OCI-LY3 (cell line): ENCODE measurements around the gene RPL21.

ENCODE experiments used
- H2AFZ ChIP-seq: fragments of 200-600, 300-600 bp; shearing (Covaris generic); 2 replicates; pipeline ENCODE4 v1.6.0; 2014; ENCODE audit warnings: antibody characterized with exemption, low read depth, low read length
- H3K27ac ChIP-seq: fragments of 200-600, 300-600 bp; sonication (generic); 2 replicates; pipeline ENCODE4 v1.5.1; 2014; ENCODE audit warnings: mild to moderate bottlenecking, low read length, moderate library complexity, mixed read lengths
- H3K27me3 ChIP-seq: fragments of 200-600, 300-600 bp; sonication (generic); 2 replicates; pipeline ENCODE4 v1.6.1; 2014; ENCODE audit warnings: low read depth, low read length, mixed read lengths
- H3K36me3 ChIP-seq: fragments of 200-600, 300-600 bp; sonication (generic); replicated peaks from 2 replicates; pipeline ENCODE3; 2014; ENCODE audit warnings: low read depth, low read length, mixed read lengths
- H3K4me1 ChIP-seq: fragments of 300-600, 200-600 bp; sonication (generic); 2 replicates; pipeline ENCODE4 v1.6.1; 2014; ENCODE audit warnings: low read length, mixed read lengths
- H3K4me2 ChIP-seq: fragments of 200-600, 300-600 bp; sonication (generic); 2 replicates; pipeline ENCODE4 v1.6.1; 2014; ENCODE audit warnings: low read length, mixed read lengths
- H3K4me3 ChIP-seq: fragments of 300-600, 200-600 bp; sonication (generic); 2 replicates; pipeline ENCODE4 v1.5.1; 2014; ENCODE audit warnings: antibody characterized with exemption, mild to moderate bottlenecking, low read length, moderate library complexity
- H3K79me2 ChIP-seq: fragments of 300-600, 200-600 bp; shearing (Covaris generic); 2 replicates; pipeline ENCODE4 v1.6.1; 2014; ENCODE audit warnings: mild to moderate bottlenecking, low read length, mixed read lengths
- H3K9ac ChIP-seq: fragments of 300-600, 200-600 bp; shearing (Covaris generic); 2 replicates; pipeline ENCODE4 v1.6.0; 2014; ENCODE audit warnings: mild to moderate bottlenecking, low read length, moderate library complexity
- H3K9me3 ChIP-seq: fragments of 200-600, 300-600 bp; shearing (Covaris generic); 2 replicates; pipeline ENCODE4 v1.6.1; 2014; ENCODE audit warnings: low read length, mixed read lengths; ENCODE audit not compliant: insufficient read depth
- H4K20me1 ChIP-seq: fragments of 200-600, 300-600 bp; sonication (generic); 2 replicates; pipeline ENCODE4 v1.6.1; 2016; ENCODE audit warnings: low read length, mixed read lengths; ENCODE audit not compliant: insufficient read depth
- EZH2phosphoT487 ChIP-seq: fragments of 200-600 bp; shearing (Covaris generic); IDR thresholded peaks from 2 replicates; pipeline ENCODE4 v1.6.1; 2018; ENCODE audit warnings: antibody characterized with exemption, mixed run types, low read depth
- TF ChIP-seq, protein P1 (sequence below): fragments of 200-600, 300-600 bp; sonication (generic); IDR thresholded peaks from 2 replicates; pipeline ENCODE4 v1.5.1; 2014; ENCODE audit warnings: antibody characterized with exemption, low read length, low read depth

The RPL21 gene

DNA sequence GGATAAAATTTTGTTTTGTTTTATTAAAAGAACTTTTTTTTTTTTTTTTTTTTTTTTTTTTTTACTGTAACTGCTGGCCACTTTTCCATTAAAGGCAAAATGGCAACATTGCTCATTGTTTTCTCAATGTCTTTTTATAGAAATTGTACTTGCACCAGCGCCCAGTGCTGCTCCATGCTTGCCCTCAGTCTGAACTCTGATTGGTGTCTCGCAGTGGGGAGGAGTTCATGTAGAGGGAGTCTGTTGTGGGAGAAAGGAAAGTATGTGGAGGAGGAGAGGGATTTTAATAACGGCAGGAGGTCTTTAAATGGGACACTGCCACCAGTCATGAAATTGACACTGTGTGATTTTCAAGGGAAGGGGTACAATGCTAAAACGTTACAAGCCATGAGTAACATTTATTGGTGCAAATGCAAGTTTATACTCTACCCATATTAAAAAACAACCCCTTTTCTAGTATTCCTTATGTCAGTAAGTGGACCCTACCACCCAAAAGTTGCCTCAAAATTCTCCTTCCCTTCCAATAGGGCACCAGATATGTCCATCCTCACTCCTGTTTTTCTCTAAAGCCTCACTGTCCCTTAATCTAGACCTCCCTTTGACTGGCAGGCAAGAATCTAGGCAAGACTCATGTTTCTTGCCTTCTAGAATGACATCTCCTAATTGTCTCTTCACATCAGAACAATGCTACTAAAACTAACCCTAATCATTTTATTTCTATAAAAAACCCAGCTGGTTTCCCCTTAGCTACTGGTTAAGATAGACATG, 22.5 kb downstream of the RPL21 start:
- Histone ChIP-seq H2AFZ (no peak overlapping the region), H3K4me1 (peaks cover 3% of the 10 kb centered on the region; the same call in 1 of the 2 replicates), H3K4me2 (no peak overlapping the region), H3K27me3 (0 out of 2 replicates have a peak, but pooled peaks cover 8% of the 10 kb centered on the region), H3K9ac (no peak overlapping the region), H3K9me3 (no peaks in the 10 kb centered on the region), H4K20me1 (no peaks in the 10 kb centered on the region), H3K36me3 (no peaks in the 10 kb centered on the region), H3K4me3 (no peak overlapping the region), H3K27ac (no peak overlapping the region), H3K79me2 (no peaks in the 10 kb centered on the region)
- TF ChIP-seq, protein P1, sequence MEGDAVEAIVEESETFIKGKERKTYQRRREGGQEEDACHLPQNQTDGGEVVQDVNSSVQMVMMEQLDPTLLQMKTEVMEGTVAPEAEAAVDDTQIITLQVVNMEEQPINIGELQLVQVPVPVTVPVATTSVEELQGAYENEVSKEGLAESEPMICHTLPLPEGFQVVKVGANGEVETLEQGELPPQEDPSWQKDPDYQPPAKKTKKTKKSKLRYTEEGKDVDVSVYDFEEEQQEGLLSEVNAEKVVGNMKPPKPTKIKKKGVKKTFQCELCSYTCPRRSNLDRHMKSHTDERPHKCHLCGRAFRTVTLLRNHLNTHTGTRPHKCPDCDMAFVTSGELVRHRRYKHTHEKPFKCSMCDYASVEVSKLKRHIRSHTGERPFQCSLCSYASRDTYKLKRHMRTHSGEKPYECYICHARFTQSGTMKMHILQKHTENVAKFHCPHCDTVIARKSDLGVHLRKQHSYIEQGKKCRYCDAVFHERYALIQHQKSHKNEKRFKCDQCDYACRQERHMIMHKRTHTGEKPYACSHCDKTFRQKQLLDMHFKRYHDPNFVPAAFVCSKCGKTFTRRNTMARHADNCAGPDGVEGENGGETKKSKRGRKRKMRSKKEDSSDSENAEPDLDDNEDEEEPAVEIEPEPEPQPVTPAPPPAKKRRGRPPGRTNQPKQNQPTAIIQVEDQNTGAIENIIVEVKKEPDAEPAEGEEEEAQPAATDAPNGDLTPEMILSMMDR: no peak
- no peak for TF ChIP-seq EZH2phosphoT487

DNA sequence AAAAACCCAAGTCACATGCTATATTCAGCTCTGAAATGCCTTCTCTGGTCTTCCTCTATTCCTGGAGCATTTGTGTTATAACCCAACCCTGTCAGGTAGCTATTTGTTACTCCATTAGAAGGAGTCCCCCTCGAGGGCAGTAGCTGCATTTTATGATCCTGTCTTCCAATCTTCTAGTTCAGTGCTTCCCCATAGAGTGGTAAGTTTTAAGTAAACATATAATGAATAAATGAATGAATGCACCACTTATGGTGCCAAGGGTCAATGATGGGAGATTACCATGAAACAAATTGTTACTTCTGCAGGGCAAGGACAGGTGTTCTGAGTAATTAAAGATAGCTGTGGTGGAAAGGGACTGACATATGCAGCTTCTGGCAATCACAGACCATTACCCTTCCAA, 23.3 kb downstream of the RPL21 start:
- H4K20me1 ChIP-seq: no peaks in the 10 kb centered on the region
- H3K4me3 ChIP-seq: no peak overlapping the region
- H3K27ac ChIP-seq: no peak overlapping the region
- TF ChIP-seq, protein P1: no peak
- no peak for TF ChIP-seq EZH2phosphoT487
- H3K9ac ChIP-seq: no peak overlapping the region
- H3K4me2 ChIP-seq: no peak overlapping the region
- H3K4me1 ChIP-seq: peaks cover 3% of the 10 kb centered on the region; the same call in 1 of the 2 replicates
- no peaks in the 10 kb centered on the region for H3K36me3 ChIP-seq
- no peaks in the 10 kb centered on the region for H3K9me3 ChIP-seq
- 0 out of 2 replicates have a peak, but pooled peaks cover 8% of the 10 kb centered on the region for H3K27me3 ChIP-seq
- H3K79me2 ChIP-seq: no peaks in the 10 kb centered on the region
- H2AFZ ChIP-seq: no peak overlapping the region

DNA sequence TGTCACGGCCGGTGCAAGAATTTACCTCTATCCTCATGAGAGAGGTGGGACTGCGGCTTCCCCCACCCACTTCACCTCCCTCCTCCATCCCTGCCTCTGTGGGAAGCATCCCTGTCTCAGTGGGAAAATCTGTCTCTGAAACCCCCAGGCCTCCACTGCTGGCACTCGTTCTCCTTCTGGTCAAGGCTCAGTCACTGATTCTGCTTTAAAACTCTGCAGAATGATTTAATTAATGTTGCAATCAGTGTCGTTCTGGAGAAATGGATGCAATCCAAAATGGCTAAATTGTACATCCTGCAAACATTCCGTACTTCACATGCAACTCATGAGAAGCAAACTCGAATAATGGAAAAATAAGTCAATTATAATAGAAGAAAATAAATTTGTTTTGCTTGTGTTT, 24.8 kb downstream of the RPL21 start:
- H4K20me1 ChIP-seq: no peaks in the 10 kb centered on the region
- TF ChIP-seq, protein P1: no peak
- no peak for TF ChIP-seq EZH2phosphoT487
- H3K4me1 ChIP-seq: peaks cover 2% of the 10 kb centered on the region; the same call in 1 of the 2 replicates
- H3K27me3 ChIP-seq: 0 out of 2 replicates have a peak, but pooled peaks cover 8% of the 10 kb centered on the region
- no peak overlapping the region for H3K4me3 ChIP-seq
- H3K9ac ChIP-seq: no peak overlapping the region
- no peak overlapping the region for H3K27ac ChIP-seq
- no peaks in the 10 kb centered on the region for H3K79me2 ChIP-seq
- H3K4me2 ChIP-seq: no peak overlapping the region
- H3K9me3 ChIP-seq: no peaks in the 10 kb centered on the region
- no peaks in the 10 kb centered on the region for H3K36me3 ChIP-seq
- no peak overlapping the region for H2AFZ ChIP-seq

DNA sequence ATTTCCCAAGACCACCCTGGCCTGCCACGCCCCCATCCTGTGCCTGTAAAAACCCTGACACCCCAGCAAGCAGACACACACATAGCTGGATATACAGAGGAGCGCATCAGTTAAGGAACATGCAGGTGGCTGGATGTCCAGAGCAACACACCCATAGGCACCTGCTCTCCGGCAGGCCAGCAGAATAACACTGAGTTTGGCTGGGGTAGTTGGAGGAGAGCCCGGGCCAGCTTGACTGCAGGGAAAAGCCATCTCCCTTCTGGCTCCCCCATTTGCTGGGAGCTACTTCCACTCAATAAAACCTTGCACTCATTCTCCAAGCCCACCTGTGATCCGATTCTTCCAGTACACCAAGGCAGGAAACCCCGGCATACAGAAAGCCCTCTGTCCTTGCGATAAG, 28.1 kb downstream of the RPL21 start:
- no peak for TF ChIP-seq EZH2phosphoT487
- TF ChIP-seq, protein P1: no peak
- Histone ChIP-seq H3K9ac (no peak overlapping the region), H4K20me1 (no peaks in the 10 kb centered on the region), H3K4me1 (no peaks in the 10 kb centered on the region), H3K79me2 (no peaks in the 10 kb centered on the region), H2AFZ (no peak overlapping the region), H3K27ac (no peak overlapping the region), H3K27me3 (0 out of 2 replicates have a peak, but pooled peaks cover 5% of the 10 kb centered on the region), H3K4me2 (no peak overlapping the region), H3K36me3 (no peaks in the 10 kb centered on the region), H3K4me3 (no peak overlapping the region), H3K9me3 (no peaks in the 10 kb centered on the region)
